OCI-LY3 (cell line): ENCODE results near the gene TBX4.

ENCODE experiments used
- H2AFZ ChIP-seq: fragments of 200-600, 300-600 bp; shearing (Covaris generic); 2 replicates; pipeline ENCODE4 v1.6.0; 2014; ENCODE audit warnings: antibody characterized with exemption, low read depth, low read length
- H3K27ac ChIP-seq: fragments of 200-600, 300-600 bp; sonication (generic); 2 replicates; pipeline ENCODE4 v1.5.1; 2014; ENCODE audit warnings: mild to moderate bottlenecking, low read length, moderate library complexity, mixed read lengths
- H3K27me3 ChIP-seq: fragments of 200-600, 300-600 bp; sonication (generic); 2 replicates; pipeline ENCODE4 v1.6.1; 2014; ENCODE audit warnings: low read depth, low read length, mixed read lengths
- H3K36me3 ChIP-seq: fragments of 200-600, 300-600 bp; sonication (generic); replicated peaks from 2 replicates; pipeline ENCODE3; 2014; ENCODE audit warnings: low read depth, low read length, mixed read lengths
- H3K4me1 ChIP-seq: fragments of 300-600, 200-600 bp; sonication (generic); 2 replicates; pipeline ENCODE4 v1.6.1; 2014; ENCODE audit warnings: low read length, mixed read lengths
- H3K4me2 ChIP-seq: fragments of 200-600, 300-600 bp; sonication (generic); 2 replicates; pipeline ENCODE4 v1.6.1; 2014; ENCODE audit warnings: low read length, mixed read lengths
- H3K4me3 ChIP-seq: fragments of 300-600, 200-600 bp; sonication (generic); 2 replicates; pipeline ENCODE4 v1.5.1; 2014; ENCODE audit warnings: antibody characterized with exemption, mild to moderate bottlenecking, low read length, moderate library complexity
- H3K79me2 ChIP-seq: fragments of 300-600, 200-600 bp; shearing (Covaris generic); 2 replicates; pipeline ENCODE4 v1.6.1; 2014; ENCODE audit warnings: mild to moderate bottlenecking, low read length, mixed read lengths
- H3K9ac ChIP-seq: fragments of 300-600, 200-600 bp; shearing (Covaris generic); 2 replicates; pipeline ENCODE4 v1.6.0; 2014; ENCODE audit warnings: mild to moderate bottlenecking, low read length, moderate library complexity
- H3K9me3 ChIP-seq: fragments of 200-600, 300-600 bp; shearing (Covaris generic); 2 replicates; pipeline ENCODE4 v1.6.1; 2014; ENCODE audit warnings: low read length, mixed read lengths; ENCODE audit not compliant: insufficient read depth
- H4K20me1 ChIP-seq: fragments of 200-600, 300-600 bp; sonication (generic); 2 replicates; pipeline ENCODE4 v1.6.1; 2016; ENCODE audit warnings: low read length, mixed read lengths; ENCODE audit not compliant: insufficient read depth
- CTCF ChIP-seq: fragments of 200-600, 300-600 bp; sonication (generic); IDR thresholded peaks from 2 replicates; pipeline ENCODE4 v1.5.1; 2014; ENCODE audit warnings: antibody characterized with exemption, low read length, low read depth
- EZH2phosphoT487 ChIP-seq: fragments of 200-600 bp; shearing (Covaris generic); IDR thresholded peaks from 2 replicates; pipeline ENCODE4 v1.6.1; 2018; ENCODE audit warnings: antibody characterized with exemption, mixed run types, low read depth

TBX4 gene

GRCh38 chr17:61414141-61414935 lies 37.9 kb upstream of the TBX4 start:
- H3K4me2 ChIP-seq, result no peak overlapping the region
- no peak overlapping the region for H3K4me3 ChIP-seq
- H3K36me3 ChIP-seq, result no peaks in the 10 kb centered on the region
- peaks cover 6% of the 10 kb centered on the region; the same call in 1 of the 2 replicates for H3K27me3 ChIP-seq
- no peak overlapping the region for H2AFZ ChIP-seq
- H3K9me3 ChIP-seq, result no peaks in the 10 kb centered on the region
- H3K27ac ChIP-seq, result no peak overlapping the region
- no peaks in the 10 kb centered on the region for H4K20me1 ChIP-seq
- H3K4me1 ChIP-seq, result no peaks in the 10 kb centered on the region
- H3K9ac ChIP-seq, result no peak overlapping the region
- no peaks in the 10 kb centered on the region for H3K79me2 ChIP-seq
- no peak for TF ChIP-seq EZH2phosphoT487
- no peak for TF ChIP-seq CTCF

GRCh38 chr17:61414936-61415251 lies 37.3 kb upstream of the TBX4 start:
- Histone ChIP-seq H2AFZ (no peak overlapping the region), H3K9ac (no peak overlapping the region), H3K4me1 (no peaks in the 10 kb centered on the region), H3K27me3 (peaks cover 6% of the 10 kb centered on the region; the same call in 1 of the 2 replicates), H3K4me2 (no peak overlapping the region), H4K20me1 (no peaks in the 10 kb centered on the region), H3K4me3 (no peak overlapping the region), H3K79me2 (no peaks in the 10 kb centered on the region), H3K9me3 (no peaks in the 10 kb centered on the region), H3K36me3 (no peaks in the 10 kb centered on the region), H3K27ac (no peak overlapping the region)
- TF ChIP-seq CTCF (no peak), EZH2phosphoT487 (no peak)

GRCh38 chr17:61415374-61416210 lies 36.6 kb upstream of the TBX4 start:
- Histone ChIP-seq H3K79me2 (no peaks in the 10 kb centered on the region), H3K36me3 (no peaks in the 10 kb centered on the region), H2AFZ (no peak overlapping the region), H3K9me3 (no peaks in the 10 kb centered on the region), H3K4me3 (no peak overlapping the region), H3K27ac (no peak overlapping the region), H3K4me1 (no peaks in the 10 kb centered on the region), H4K20me1 (no peaks in the 10 kb centered on the region), H3K9ac (no peak overlapping the region), H3K27me3 (peaks cover 6% of the 10 kb centered on the region; the same call in 1 of the 2 replicates), H3K4me2 (no peak overlapping the region)
- TF ChIP-seq EZH2phosphoT487, result no peak
- no peak for TF ChIP-seq CTCF

GRCh38 chr17:61416211-61416539 lies 36.0 kb upstream of the TBX4 start:
- Histone ChIP-seq H3K27me3 (peaks cover 11% of the 10 kb centered on the region; the same call in 1 of the 2 replicates), H3K4me2 (peak overlapping the region; percentile 84; the same call in 1 of the 2 replicates), H3K9ac (no peak overlapping the region), H3K4me1 (no peaks in the 10 kb centered on the region), H3K9me3 (no peaks in the 10 kb centered on the region), H3K4me3 (no peak overlapping the region), H3K27ac (no peak overlapping the region), H3K36me3 (no peaks in the 10 kb centered on the region), H2AFZ (peak overlapping the region; percentile 95; the same call in 1 of the 2 replicates), H3K79me2 (no peaks in the 10 kb centered on the region), H4K20me1 (no peaks in the 10 kb centered on the region)
- TF ChIP-seq EZH2phosphoT487, result no peak
- TF ChIP-seq CTCF, result no peak
